SKM-1 treated with dmso at 0.1 percent for 144 hours (cell line): Measurements from ENCODE around the gene MLLT6.
A peak's percentile ranks its signal among the peaks of the same experiment; 100 is the strongest.
"Not testable (repeated sequence)": the region's sequence is repeated elsewhere in the genome, so short reads cannot be mapped to it uniquely, and the experiment has no call there.

Source experiments
- DNase-seq: peaks from one replicate; lab custom pipeline; 2025; ENCODE audit not compliant: unreplicated experiment; lab: John Stamatoyannopoulos, UW

MLLT6 gene

GRCh38 chr17:38725066-38725465 lies 20.0 kb downstream of the MLLT6 start:
- no peak for DNase-seq

DNA sequence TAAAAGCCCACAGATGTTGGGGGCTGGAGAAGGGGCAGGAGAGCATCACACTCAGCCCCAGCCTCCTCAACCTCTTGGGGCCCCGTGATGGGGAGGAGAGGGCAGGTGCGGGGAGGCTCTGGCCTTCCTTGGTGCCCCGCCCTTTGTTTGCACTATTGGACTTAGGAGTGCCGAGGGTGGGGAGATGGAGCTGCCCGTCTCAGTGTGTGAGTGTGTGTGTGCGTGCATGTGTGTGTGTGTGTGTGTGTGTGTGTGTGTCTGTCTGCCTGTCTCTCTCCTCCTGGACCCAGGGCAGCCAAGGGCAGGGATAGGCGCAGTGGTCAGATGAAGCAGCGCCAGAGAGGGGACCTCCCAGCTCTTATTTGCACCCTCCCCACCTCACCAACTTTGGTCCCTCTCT lies 21.1 kb downstream of the MLLT6 start:
- not testable (repeated sequence) for DNase-seq

GRCh38 chr17:38727736-38728135 lies 22.7 kb downstream of the MLLT6 start:
- DNase-seq: no peak

DNA sequence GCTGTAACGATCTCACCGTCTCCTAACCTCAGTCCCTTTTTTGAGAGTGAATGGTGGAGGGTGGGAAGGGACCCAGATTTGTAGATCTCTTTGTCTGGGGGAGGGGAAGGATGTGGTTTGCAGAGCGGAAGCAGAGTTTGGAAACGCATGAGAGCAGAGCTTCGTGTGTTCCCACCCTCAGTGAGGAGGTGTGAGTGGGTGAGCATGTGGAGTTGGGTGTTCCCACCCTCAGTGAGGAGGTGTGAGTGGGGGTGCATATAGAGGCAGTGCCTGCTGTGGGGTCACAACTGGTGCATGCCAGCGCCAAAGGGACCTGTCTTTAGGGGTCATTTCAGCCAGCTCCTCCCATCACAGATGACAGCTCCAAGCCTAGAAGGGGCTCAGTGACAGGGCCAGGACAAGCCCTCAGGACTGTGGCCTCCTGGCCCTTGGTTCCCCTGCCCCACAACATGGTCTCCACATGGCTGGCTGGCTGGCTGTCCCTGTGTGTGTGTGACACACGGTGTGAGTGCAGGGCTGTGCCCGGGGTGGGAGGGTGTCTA lies 23.3 kb downstream of the MLLT6 start:
- DNase-seq: peak; percentile 32

GRCh38 chr17:38729368-38729885 lies 24.4 kb downstream of the MLLT6 start:
- DNase-seq: no peak

DNA sequence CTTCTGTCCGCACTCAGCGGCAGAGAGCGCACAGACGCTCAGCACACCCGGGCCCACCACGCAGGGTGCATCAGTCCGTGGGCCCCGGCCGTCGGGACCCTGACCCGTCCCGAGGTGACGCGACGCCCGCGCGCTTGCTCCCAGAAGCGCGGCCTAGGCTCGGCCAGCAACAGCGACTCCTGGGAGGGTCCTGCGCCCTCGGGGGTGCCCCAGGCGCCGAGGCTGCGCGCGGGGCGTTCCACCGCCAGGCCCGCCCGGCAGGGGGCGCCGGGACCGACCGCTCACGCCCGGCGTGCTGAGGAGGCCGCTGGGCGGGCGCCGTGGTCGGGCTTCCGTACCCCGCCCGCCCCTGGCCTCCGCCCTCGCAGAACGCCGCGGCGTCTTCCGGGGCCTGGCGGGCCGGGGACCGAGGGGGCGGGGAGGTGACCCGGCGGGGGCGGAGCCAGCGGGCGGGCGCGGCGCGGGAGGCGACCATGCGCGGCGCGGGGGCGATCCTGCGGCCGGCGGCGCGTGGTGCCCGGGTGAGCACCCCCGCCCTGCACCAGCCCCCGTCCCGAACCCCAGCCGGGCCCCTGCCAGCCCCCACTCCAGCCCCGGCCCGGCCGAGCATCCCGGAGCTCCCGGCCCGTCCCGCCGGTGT lies 24.9 kb downstream of the MLLT6 start, which contains the start of gene CISD3:
CISD3 (plus strand) TSS at position 456 of the 640 bp plus-strand sequence; CDS start at position 474, 18 bp downstream.
- DNase-seq: peak; percentile 88

DNA sequence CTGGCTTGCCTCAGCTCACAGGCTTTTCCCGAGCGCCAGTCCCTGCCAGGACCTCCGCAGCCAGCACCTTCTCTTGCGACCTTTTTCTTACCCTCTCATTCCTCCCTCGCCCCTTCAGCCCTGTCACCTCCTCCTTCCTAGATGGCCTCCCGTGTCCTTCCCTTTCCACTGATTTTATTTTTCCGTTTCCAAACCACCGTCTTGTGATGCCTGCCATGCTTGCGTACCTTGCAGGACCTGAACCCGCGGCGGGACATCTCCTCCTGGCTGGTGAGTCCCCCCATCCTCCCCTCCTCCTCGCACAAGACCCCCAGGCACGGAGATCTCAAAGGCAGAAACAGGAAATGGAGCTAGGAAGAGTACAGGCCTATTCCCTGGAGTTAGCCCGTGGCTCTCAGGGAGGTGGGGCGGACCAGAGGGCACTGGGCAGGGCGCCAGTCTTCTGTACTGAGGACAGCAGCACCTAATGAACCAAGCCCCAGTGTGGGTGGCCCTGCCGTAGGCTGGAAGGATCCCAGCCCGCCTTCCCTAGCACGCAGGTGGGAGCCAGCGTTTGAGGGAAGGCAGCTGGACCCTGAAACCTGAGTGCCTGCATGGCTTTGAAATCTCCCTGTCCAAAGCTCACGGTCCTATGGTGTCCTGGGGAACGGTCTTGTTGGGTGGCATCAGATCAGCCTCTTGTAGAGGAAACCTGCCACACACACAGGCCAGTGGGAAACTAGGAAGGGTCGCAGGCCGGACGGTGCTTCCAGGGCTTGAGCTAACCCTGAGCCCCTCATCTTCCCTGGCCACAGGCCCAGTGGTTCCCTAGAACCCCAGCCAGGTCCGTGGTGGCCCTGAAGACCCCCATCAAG lies 25.7 kb downstream of the MLLT6 start:
- no peak for DNase-seq

GRCh38 chr17:38731526-38732294 lies 26.6 kb downstream of the MLLT6 start:
- DNase-seq: no peak

GRCh38 chr17:38732376-38733281 lies 27.6 kb downstream of the MLLT6 start:
- no peak for DNase-seq

- DNase-seq: no peak
These were observed 28.4 kb downstream of the MLLT6 start for GRCh38 chr17:38733282-38733981.

- DNase-seq: peak; percentile 10
These were observed 29.2 kb downstream of the MLLT6 start for GRCh38 chr17:38733982-38734973.

DNA sequence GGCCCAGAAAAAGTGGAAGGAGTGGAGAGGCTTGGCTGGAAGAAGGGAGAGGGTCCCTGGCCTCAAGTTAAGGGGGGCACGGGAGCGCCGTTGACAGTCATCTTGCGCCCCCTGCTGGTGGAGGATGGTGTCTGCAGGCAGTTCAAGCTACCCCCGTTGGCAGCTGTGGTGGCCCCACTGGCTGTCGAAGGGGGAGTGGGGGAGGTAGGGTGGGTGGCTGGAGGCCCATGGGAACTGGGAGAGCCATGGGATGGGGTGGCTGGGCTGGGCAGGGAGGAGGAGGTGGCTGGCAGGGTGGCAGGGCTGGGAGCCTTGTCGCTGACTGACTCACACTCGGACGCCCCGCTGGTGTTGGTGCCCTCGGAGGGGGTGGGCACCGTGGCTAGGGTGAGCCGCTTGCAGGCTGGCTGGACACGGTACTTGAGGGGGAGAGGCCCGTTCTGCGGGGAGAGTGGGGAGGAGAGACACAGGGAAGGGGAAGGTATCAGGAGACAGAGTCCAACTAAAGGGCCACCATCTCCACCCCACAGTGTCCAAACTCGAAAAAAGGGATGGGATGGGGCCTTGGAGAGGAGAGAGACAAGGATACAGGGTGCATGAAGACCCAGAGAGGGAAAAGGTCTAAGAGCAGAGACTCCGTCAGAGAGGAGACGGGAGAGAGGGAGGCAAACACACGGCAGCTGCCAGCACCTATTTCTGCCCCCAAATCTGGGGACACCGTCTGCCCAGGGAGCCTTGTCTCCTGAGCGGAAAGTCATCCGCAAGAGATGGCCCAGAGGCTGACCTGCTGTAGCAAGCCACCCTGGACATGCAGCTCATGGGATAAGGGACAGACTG lies 30.3 kb downstream of the MLLT6 start:
- no peak for DNase-seq

DNA sequence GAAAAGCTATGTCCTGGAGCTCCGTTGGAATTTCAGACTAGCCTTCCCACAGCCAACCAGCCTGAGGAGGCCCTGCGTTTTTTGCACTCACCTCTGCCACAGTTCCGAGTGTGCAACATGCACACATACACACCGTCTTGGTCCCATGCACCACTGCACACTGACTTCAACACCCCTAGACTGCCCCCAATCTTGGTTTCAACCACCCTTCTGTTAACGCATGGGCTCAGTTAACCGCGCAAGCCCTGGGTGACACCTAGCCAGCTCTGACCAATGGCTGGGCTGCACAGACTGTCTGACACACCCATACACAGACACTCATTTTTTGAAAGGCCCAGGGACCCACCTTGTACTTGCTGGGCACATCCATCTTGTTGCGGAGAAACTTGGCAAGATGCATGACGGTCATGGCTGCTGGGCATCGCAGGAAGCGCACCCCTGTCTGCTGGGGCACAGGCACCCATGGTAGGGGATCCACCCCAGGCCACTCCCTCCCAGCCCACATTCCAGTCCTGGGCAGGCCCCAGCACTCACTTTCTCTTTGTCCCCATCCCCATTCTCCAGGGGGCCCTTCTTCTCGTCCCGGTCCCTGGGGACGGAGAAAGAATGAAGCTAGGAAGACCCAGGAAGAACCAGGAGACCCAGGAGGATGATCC lies 33.1 kb downstream of the MLLT6 start:
- DNase-seq: no peak

- DNase-seq: no peak
These were observed 33.6 kb downstream of the MLLT6 start for GRCh38 chr17:38738686-38739085.

- DNase-seq: no peak
These were observed 34.2 kb downstream of the MLLT6 start for GRCh38 chr17:38739305-38739704.

- no peak for DNase-seq
These were observed 35.0 kb downstream of the MLLT6 start for GRCh38 chr17:38740044-38740443.

- DNase-seq: no peak
These were observed 35.7 kb downstream of the MLLT6 start for GRCh38 chr17:38740806-38741205.
